DOHH2 (cell line): ENCODE results near the gene ZBTB46.

Experiments
- EZH2phosphoT487 ChIP-seq: fragments of 200-600 bp; sonication (generic); IDR thresholded peaks from 2 replicates; pipeline ENCODE4 v1.6.1; 2017; ENCODE audit warnings: borderline replicate concordance, mild to moderate bottlenecking, antibody characterized with exemption, low read length, moderate library complexity, mixed read lengths
- TF ChIP-seq, protein P1 (sequence below): fragments of 200-600 bp; sonication (generic); IDR thresholded peaks from one replicate; pipeline ENCODE4 v1.5.1; 2014; ENCODE audit warnings: antibody characterized with exemption, mild to moderate bottlenecking, low read depth, low read length; ENCODE audit not compliant: poor library complexity, severe bottlenecking

DNA sequence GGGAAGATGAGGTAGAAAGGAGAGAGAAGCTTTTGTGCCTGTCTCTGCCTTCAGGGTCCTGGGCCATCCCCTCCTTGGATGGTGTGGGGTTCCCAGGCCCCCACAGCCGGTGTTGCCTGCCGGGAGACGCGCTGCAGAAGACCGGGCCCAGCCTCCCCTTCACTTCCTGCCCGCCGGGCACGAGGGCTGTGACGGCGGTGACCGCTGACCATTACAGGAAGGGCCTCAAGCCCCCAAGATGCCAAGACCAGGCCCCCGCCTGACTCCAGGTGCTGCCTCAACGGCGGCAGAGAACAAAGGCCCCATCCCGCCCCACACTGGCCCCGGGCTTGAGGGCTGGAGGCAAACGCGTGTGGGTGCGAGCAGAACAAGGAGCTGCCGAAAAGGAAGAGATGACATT, 38.2 kb downstream of the ZBTB46 start:
- TF ChIP-seq, protein P1, sequence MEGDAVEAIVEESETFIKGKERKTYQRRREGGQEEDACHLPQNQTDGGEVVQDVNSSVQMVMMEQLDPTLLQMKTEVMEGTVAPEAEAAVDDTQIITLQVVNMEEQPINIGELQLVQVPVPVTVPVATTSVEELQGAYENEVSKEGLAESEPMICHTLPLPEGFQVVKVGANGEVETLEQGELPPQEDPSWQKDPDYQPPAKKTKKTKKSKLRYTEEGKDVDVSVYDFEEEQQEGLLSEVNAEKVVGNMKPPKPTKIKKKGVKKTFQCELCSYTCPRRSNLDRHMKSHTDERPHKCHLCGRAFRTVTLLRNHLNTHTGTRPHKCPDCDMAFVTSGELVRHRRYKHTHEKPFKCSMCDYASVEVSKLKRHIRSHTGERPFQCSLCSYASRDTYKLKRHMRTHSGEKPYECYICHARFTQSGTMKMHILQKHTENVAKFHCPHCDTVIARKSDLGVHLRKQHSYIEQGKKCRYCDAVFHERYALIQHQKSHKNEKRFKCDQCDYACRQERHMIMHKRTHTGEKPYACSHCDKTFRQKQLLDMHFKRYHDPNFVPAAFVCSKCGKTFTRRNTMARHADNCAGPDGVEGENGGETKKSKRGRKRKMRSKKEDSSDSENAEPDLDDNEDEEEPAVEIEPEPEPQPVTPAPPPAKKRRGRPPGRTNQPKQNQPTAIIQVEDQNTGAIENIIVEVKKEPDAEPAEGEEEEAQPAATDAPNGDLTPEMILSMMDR: no peak
- TF ChIP-seq EZH2phosphoT487: no peak
